Measurements from ENCODE around the gene RFNG. TPM values are rescaled to one million over a fixed set of nuclear protein-coding genes. Genes with fewer than 3 reads are reported as not detected.

The RFNG gene
- total and polyA plus RNA-seq, 2 of the 4 experiments (the other 2 are of a cell fraction), result 6.8 to 47.3 TPM

DNA sequence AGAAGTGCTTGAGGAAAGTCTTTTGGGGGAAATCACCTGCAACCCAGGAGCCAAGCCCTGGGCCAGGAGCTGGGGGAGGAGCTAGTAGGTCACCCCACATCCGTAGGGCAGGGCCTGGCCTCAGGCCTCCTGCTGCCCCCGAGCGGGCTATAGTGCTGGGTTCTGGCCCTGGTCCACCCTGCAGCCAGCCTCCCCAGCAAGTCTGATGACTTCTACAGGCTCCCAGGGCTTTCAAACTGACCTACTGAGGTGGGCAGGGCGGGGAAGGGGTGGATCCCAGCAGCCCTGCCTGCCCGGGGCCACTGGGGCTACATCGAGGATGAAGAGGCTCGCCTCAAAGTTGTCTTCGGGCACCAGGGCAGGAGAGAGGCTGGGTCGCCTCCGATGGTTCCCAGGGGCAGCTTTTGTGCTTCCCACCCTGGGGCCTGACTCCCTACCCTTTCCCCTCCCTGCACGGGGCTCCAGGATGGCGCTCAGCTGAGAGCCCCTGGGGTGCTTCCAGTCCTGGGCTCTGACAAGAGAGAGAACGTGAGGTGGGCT, 33.9 kb downstream of the RFNG start (continued):
- TF ChIP-seq, protein P1, sequence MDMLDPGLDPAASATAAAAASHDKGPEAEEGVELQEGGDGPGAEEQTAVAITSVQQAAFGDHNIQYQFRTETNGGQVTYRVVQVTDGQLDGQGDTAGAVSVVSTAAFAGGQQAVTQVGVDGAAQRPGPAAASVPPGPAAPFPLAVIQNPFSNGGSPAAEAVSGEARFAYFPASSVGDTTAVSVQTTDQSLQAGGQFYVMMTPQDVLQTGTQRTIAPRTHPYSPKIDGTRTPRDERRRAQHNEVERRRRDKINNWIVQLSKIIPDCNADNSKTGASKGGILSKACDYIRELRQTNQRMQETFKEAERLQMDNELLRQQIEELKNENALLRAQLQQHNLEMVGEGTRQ (IDR thresholded peaks at IDR 0.05; ENCODE audit: low read depth, low read length), result no peak
- no peak for TF ChIP-seq CEBPB (IDR thresholded peaks at IDR 0.05; ENCODE audit: low read depth, low read length)
- no peak for TF ChIP-seq SMC3 (IDR thresholded peaks at IDR 0.05; ENCODE audit: low read depth, low read length)
- TF ChIP-seq MXI1 (IDR thresholded peaks at IDR 0.05; ENCODE audit: borderline replicate concordance, low read depth, low read length), result no peak
- no peak for TF ChIP-seq FOS (IDR thresholded peaks at IDR 0.05; ENCODE audit: low read depth, low read length)
- TF ChIP-seq CHD1 (IDR thresholded peaks at IDR 0.05; ENCODE audit: low read depth, low read length), result no peak
